Glomerular visceral epithelial cell (primary cell): Measurements from ENCODE around the gene HNRNPUL2.
A peak's percentile ranks its signal among the peaks of the same experiment; 100 is the strongest.
"Not testable (repeated sequence)": the region's sequence is repeated elsewhere in the genome, so short reads cannot be mapped to it uniquely, and the experiment has no call there.

Experiments used
- DNase-seq: peaks from one replicate; pipeline ENCODE4 v3.0.0-alpha.2; 2016; ENCODE audit errors: extremely low spot score

HNRNPUL2 gene

GRCh38 chr11:62727165-62727871 is at the start of gene HNRNPUL2:
TSS of gene HNRNPUL2 (minus strand) at chr11:62727457. CDS start at chr11:62727156, 301 bp downstream.
- peak; percentile 99 for DNase-seq

GRCh38 chr11:62775646-62776045 is 48.4 kb upstream of the HNRNPUL2 start:
- DNase-seq = no peak

GRCh38 chr11:62774407-62774806 is 47.1 kb upstream of the HNRNPUL2 start:
- DNase-seq = no peak

- DNase-seq = peak; percentile 96
Measured at GRCh38 chr11:62771144-62772021, 44.1 kb upstream of the HNRNPUL2 start, which contains the start of gene TAF6L. TSS of gene TAF6L (plus strand) at chr11:62771396. CDS start at chr11:62775784, 4,388 bp downstream.

GRCh38 chr11:62770778-62771143 is 43.5 kb upstream of the HNRNPUL2 start:
- no peak for DNase-seq

GRCh38 chr11:62760867-62761227 is 33.6 kb upstream of the HNRNPUL2 start:
- not testable (repeated sequence) for DNase-seq

- no peak for DNase-seq
Measured at GRCh38 chr11:62757846-62758788, 30.9 kb upstream of the HNRNPUL2 start.

- no peak for DNase-seq
Measured at GRCh38 chr11:62755086-62755615, 27.9 kb upstream of the HNRNPUL2 start.

- peak; percentile 99 for DNase-seq
Measured at GRCh38 chr11:62753736-62754603, 26.7 kb upstream of the HNRNPUL2 start, which contains the start of gene ZBTB3. TSS of gene ZBTB3 (minus strand) at chr11:62754160. CDS start at chr11:62753664, 496 bp downstream.

GRCh38 chr11:62752994-62753735 is 25.9 kb upstream of the HNRNPUL2 start:
- no peak for DNase-seq

GRCh38 chr11:62752177-62752785 is 25.0 kb upstream of the HNRNPUL2 start:
- DNase-seq = no peak

- DNase-seq = not testable (repeated sequence)
Measured at GRCh38 chr11:62749931-62750330, 22.7 kb upstream of the HNRNPUL2 start.

- no peak for DNase-seq
Measured at GRCh38 chr11:62747475-62748160, 20.4 kb upstream of the HNRNPUL2 start.

GRCh38 chr11:62737196-62737595 is 9.9 kb upstream of the HNRNPUL2 start:
- no peak for DNase-seq

GRCh38 chr11:62732830-62733229 is 5.6 kb upstream of the HNRNPUL2 start:
- DNase-seq = no peak

GRCh38 chr11:62730076-62730475 is 2.8 kb upstream of the HNRNPUL2 start:
- not testable (repeated sequence) for DNase-seq

GRCh38 chr11:62728171-62728988 is 1.1 kb upstream of the HNRNPUL2 start, which contains the start of gene TTC9C:
TSS of gene TTC9C (plus strand) at chr11:62728486. CDS start at chr11:62728849, 363 bp downstream.
- peak; percentile 83 for DNase-seq

- DNase-seq = peak; percentile 97
Measured at GRCh38 chr11:62727872-62728170, 564 bp upstream of the HNRNPUL2 start.
